Measurements from ENCODE around the gene SHQ1. TPM values are rescaled to one million over a fixed set of nuclear protein-coding genes. Genes with fewer than 3 reads are reported as not detected.

SHQ1 gene
- total and polyA plus RNA-seq, 7 donors: 6.2 to 20.6 (median 15.9) TPM

GRCh38 chr3:72889310-72890165 is 41.3 kb upstream of the SHQ1 start:
- DNase-seq: no peak
- Histone ChIP-seq H3K4me3 (peak overlapping the region; percentile 66), H3K27me3 (ENCODE audit: insufficient read depth in 3 of 3, low read length in 2 of 3) (peaks cover 0 to 1% (median 0%) of the 10 kb centered on the region in 3 donors), H3K27ac (peak overlapping the region; percentile 7), H3K36me3 (ENCODE audit: insufficient read depth in 1 of 2, low read depth in 1 of 2) (no peaks in the 10 kb centered on the region), H3K4me1 (peaks cover 8% of the 10 kb centered on the region), H3K9me3 (no peaks in the 10 kb centered on the region)
- intact Hi-C loops (cut with DNase I): no loop called here
- TF ChIP-seq, protein P1, sequence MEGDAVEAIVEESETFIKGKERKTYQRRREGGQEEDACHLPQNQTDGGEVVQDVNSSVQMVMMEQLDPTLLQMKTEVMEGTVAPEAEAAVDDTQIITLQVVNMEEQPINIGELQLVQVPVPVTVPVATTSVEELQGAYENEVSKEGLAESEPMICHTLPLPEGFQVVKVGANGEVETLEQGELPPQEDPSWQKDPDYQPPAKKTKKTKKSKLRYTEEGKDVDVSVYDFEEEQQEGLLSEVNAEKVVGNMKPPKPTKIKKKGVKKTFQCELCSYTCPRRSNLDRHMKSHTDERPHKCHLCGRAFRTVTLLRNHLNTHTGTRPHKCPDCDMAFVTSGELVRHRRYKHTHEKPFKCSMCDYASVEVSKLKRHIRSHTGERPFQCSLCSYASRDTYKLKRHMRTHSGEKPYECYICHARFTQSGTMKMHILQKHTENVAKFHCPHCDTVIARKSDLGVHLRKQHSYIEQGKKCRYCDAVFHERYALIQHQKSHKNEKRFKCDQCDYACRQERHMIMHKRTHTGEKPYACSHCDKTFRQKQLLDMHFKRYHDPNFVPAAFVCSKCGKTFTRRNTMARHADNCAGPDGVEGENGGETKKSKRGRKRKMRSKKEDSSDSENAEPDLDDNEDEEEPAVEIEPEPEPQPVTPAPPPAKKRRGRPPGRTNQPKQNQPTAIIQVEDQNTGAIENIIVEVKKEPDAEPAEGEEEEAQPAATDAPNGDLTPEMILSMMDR (IDR thresholded peaks at IDR 0.05): no peak
- 68 to 77% (median 71%) methylated on average over 13 of the region's 13 CpGs for WGBS, 3 donors
- ATAC-seq: no peak

DNA sequence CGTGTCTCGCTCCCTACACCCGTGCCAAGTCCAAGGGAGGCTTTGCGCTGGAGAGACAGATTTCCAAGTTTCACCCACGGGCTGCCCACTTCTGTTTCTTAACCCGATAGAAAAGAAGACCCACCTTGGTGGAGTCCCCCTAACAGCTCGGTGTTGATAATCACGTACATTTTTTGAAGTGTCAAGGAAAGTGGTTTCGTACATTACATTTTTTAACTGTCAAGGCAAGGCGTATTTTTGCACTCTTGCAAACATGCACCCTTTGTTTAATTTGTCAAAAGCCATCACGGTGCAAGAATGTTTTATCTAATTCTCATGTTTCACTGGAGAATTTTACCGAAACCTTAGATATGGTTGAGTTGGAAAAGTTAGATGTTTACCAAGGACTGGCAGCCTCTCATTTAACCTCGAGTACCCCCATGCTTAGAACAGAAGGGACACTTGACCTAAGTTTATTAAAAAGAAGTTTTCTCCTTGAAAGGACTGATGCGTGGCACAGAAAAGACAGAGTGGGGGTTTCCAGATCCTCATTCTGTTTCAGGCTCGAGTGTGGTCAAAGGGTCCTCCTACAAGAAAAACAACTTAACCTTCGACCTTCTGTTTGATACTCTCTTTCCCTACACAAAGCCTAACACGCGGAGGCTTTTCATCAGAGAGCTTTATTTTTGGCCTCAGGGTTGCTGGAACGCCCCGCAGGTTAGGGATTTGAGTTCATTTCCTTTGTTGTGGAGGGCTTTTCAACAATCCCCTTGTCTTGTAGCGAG is 40.5 kb upstream of the SHQ1 start:
- 18 to 26% (median 25%) methylated on average over 21 of the region's 21 CpGs for WGBS, 3 donors
- no peak for DNase-seq
- H3K9me3 ChIP-seq: no peaks in the 10 kb centered on the region
- peak overlapping the region; percentile 66 for H3K4me3 ChIP-seq
- H3K27ac ChIP-seq: peak overlapping the region; percentile 7
- H3K4me1 ChIP-seq: peaks cover 8% of the 10 kb centered on the region
- TF ChIP-seq, protein P1 (IDR thresholded peaks at IDR 0.05): no peak
- no peaks in the 10 kb centered on the region for H3K36me3 ChIP-seq (ENCODE audit: insufficient read depth in 1 of 2, low read depth in 1 of 2)
- intact Hi-C loops (cut with DNase I): no loop called here
- no peak for ATAC-seq
- peaks cover 0 to 1% (median 0%) of the 10 kb centered on the region in 3 donors for H3K27me3 ChIP-seq (ENCODE audit: insufficient read depth in 3 of 3, low read length in 2 of 3)

GRCh38 chr3:72887705-72888545 is 39.7 kb upstream of the SHQ1 start, which contains the start of gene GXYLT2:
GXYLT2 (plus strand) TSS chr3:72888046; CDS start chr3:72888234, 188 bp downstream.
- 0% methylated on average over 48 to 96 of the region's 96 CpGs for WGBS, 3 donors
- Histone ChIP-seq H3K9me3 (no peaks in the 10 kb centered on the region), H3K27me3 (ENCODE audit: insufficient read depth in 3 of 3, low read length in 2 of 3) (peaks cover 0 to 1% (median 0%) of the 10 kb centered on the region in 3 donors), H3K4me3 (peak within 1 kb of the TSS; percentile 66), H3K27ac (peak within 1 kb of the TSS; percentile 7), H3K4me1 (peaks cover 8% of the 10 kb centered on the region), H3K36me3 (ENCODE audit: insufficient read depth in 1 of 2, low read depth in 1 of 2) (no peaks in the 10 kb centered on the region)
- intact Hi-C loops (cut with DNase I): no loop called here
- ATAC-seq (peak; percentile 80 to 83 (median 80)), DNase-seq (peak; percentile 53 to 70)
- TF ChIP-seq, protein P1 (IDR thresholded peaks at IDR 0.05): no peak

GRCh38 chr3:72887343-72887704 is 39.1 kb upstream of the SHQ1 start:
- Histone ChIP-seq H3K4me1 (peaks cover 8% of the 10 kb centered on the region), H3K9me3 (no peaks in the 10 kb centered on the region), H3K27me3 (ENCODE audit: insufficient read depth in 3 of 3, low read length in 2 of 3) (no peaks in the 10 kb centered on the region), H3K4me3 (peak overlapping the region; percentile 66), H3K36me3 (ENCODE audit: insufficient read depth in 1 of 2, low read depth in 1 of 2) (no peaks in the 10 kb centered on the region), H3K27ac (peak overlapping the region; percentile 6)
- 1% methylated on average over 7 of the region's 7 CpGs for WGBS, 3 donors
- ATAC-seq (peak in 1 of 4 donors; percentile 45), DNase-seq (no peak)
- intact Hi-C loops (cut with DNase I): no loop called here
- TF ChIP-seq, protein P1 (IDR thresholded peaks at IDR 0.05): no peak

Data from psoas muscle (tissue), 8 donors.